ENCODE measurements around the gene SLC35D3.
"Not testable (repeated sequence)": the region's sequence is repeated elsewhere in the genome, so short reads cannot be mapped to it uniquely, and the experiment has no call there.

The SLC35D3 gene

GRCh38 chr6:136949957-136950356, 27.9 kb downstream of the SLC35D3 start:
- WGBS, 2 experiments: 89 to 92% methylated on average over 3 of the region's 3 CpGs
- not testable (repeated sequence) for H3K27me3 ChIP-seq (ENCODE audit: control insufficient read depth, insufficient read depth, low read length, poor library complexity, severe bottlenecking); H3K4me3 ChIP-seq (ENCODE audit: insufficient read depth, low read depth, low read length); H3K27ac ChIP-seq (ENCODE audit: insufficient read depth, low read depth, low read length, poor library complexity, severe bottlenecking); H3K9me3 ChIP-seq (ENCODE audit: control insufficient read depth, low read length); H3K36me3 ChIP-seq (ENCODE audit: control insufficient read depth, insufficient read depth, low read length); H3K4me1 ChIP-seq (ENCODE audit: control insufficient read depth, insufficient read depth, low read length)

GRCh38 chr6:136950436-136951126, 28.5 kb downstream of the SLC35D3 start:
- Histone ChIP-seq H3K36me3 (ENCODE audit: control insufficient read depth, insufficient read depth, low read length) (no peaks in the 10 kb centered on the region), H3K9me3 (ENCODE audit: control insufficient read depth, low read length) (no peaks in the 10 kb centered on the region), H3K27me3 (ENCODE audit: control insufficient read depth, insufficient read depth, low read length, poor library complexity, severe bottlenecking) (no peaks in the 10 kb centered on the region), H3K4me3 (ENCODE audit: insufficient read depth, low read depth, low read length) (no peak overlapping the region), H3K27ac (ENCODE audit: insufficient read depth, low read depth, low read length, poor library complexity, severe bottlenecking) (no peak overlapping the region), H3K4me1 (ENCODE audit: control insufficient read depth, insufficient read depth, low read length) (peaks cover 5% of the 10 kb centered on the region)
- 89 to 96% methylated on average over 4 of the region's 4 CpGs for WGBS, 2 experiments

GRCh38 chr6:136952714-136953260, 30.7 kb downstream of the SLC35D3 start:
- Histone ChIP-seq H3K36me3 (ENCODE audit: control insufficient read depth, insufficient read depth, low read length) (no peaks in the 10 kb centered on the region), H3K9me3 (ENCODE audit: control insufficient read depth, low read length) (no peaks in the 10 kb centered on the region), H3K4me3 (ENCODE audit: insufficient read depth, low read depth, low read length) (no peak overlapping the region), H3K4me1 (ENCODE audit: control insufficient read depth, insufficient read depth, low read length) (no peaks in the 10 kb centered on the region), H3K27me3 (ENCODE audit: control insufficient read depth, insufficient read depth, low read length, poor library complexity, severe bottlenecking) (no peaks in the 10 kb centered on the region), H3K27ac (ENCODE audit: insufficient read depth, low read depth, low read length, poor library complexity, severe bottlenecking) (no peak overlapping the region)
- WGBS, 2 experiments: 80 to 82% methylated on average over 5 to 7 of the region's 7 CpGs

- Histone ChIP-seq H3K27ac (ENCODE audit: insufficient read depth, low read depth, low read length, poor library complexity, severe bottlenecking) (no peak overlapping the region), H3K36me3 (ENCODE audit: control insufficient read depth, insufficient read depth, low read length) (no peaks in the 10 kb centered on the region), H3K4me3 (ENCODE audit: insufficient read depth, low read depth, low read length) (no peak overlapping the region), H3K9me3 (ENCODE audit: control insufficient read depth, low read length) (no peaks in the 10 kb centered on the region), H3K4me1 (ENCODE audit: control insufficient read depth, insufficient read depth, low read length) (peaks cover 4% of the 10 kb centered on the region), H3K27me3 (ENCODE audit: control insufficient read depth, insufficient read depth, low read length, poor library complexity, severe bottlenecking) (no peaks in the 10 kb centered on the region)
- 86% methylated on average over 3 of the region's 3 CpGs for WGBS, 2 experiments
Observed at GRCh38 chr6:136955123-136955522, 33.0 kb downstream of the SLC35D3 start.

- Histone ChIP-seq H3K27me3 (ENCODE audit: control insufficient read depth, insufficient read depth, low read length, poor library complexity, severe bottlenecking) (no peaks in the 10 kb centered on the region), H3K27ac (ENCODE audit: insufficient read depth, low read depth, low read length, poor library complexity, severe bottlenecking) (no peak overlapping the region), H3K4me1 (ENCODE audit: control insufficient read depth, insufficient read depth, low read length) (peaks cover 4% of the 10 kb centered on the region), H3K36me3 (ENCODE audit: control insufficient read depth, insufficient read depth, low read length) (no peaks in the 10 kb centered on the region), H3K9me3 (ENCODE audit: control insufficient read depth, low read length) (no peaks in the 10 kb centered on the region), H3K4me3 (ENCODE audit: insufficient read depth, low read depth, low read length) (no peak overlapping the region)
- 27 to 31% methylated on average over 12 to 13 of the region's 14 CpGs for WGBS, 2 experiments
Observed at GRCh38 chr6:136956590-136957544, 34.8 kb downstream of the SLC35D3 start.

- Histone ChIP-seq H3K9me3 (ENCODE audit: control insufficient read depth, low read length) (no peaks in the 10 kb centered on the region), H3K36me3 (ENCODE audit: control insufficient read depth, insufficient read depth, low read length) (no peaks in the 10 kb centered on the region), H3K27ac (ENCODE audit: insufficient read depth, low read depth, low read length, poor library complexity, severe bottlenecking) (no peak overlapping the region), H3K4me1 (ENCODE audit: control insufficient read depth, insufficient read depth, low read length) (peaks cover 4% of the 10 kb centered on the region), H3K4me3 (ENCODE audit: insufficient read depth, low read depth, low read length) (no peak overlapping the region), H3K27me3 (ENCODE audit: control insufficient read depth, insufficient read depth, low read length, poor library complexity, severe bottlenecking) (no peaks in the 10 kb centered on the region)
- 79 to 83% methylated on average over 5 of the region's 5 CpGs for WGBS, 2 experiments
Observed at GRCh38 chr6:136958168-136958567, 36.1 kb downstream of the SLC35D3 start.

GRCh38 chr6:136959471-136959891, 37.4 kb downstream of the SLC35D3 start:
- no peaks in the 10 kb centered on the region for H3K27me3 ChIP-seq (ENCODE audit: control insufficient read depth, insufficient read depth, low read length, poor library complexity, severe bottlenecking)
- no peak overlapping the region for H3K27ac ChIP-seq (ENCODE audit: insufficient read depth, low read depth, low read length, poor library complexity, severe bottlenecking)
- 70% methylated on average over 14 of the region's 14 CpGs for WGBS, 2 experiments

GRCh38 chr6:136959935-136960334, 37.8 kb downstream of the SLC35D3 start:
- not testable (repeated sequence) for H3K4me1 ChIP-seq (ENCODE audit: control insufficient read depth, insufficient read depth, low read length); H3K4me3 ChIP-seq (ENCODE audit: insufficient read depth, low read depth, low read length); H3K9me3 ChIP-seq (ENCODE audit: control insufficient read depth, low read length); H3K27ac ChIP-seq (ENCODE audit: insufficient read depth, low read depth, low read length, poor library complexity, severe bottlenecking); H3K27me3 ChIP-seq (ENCODE audit: control insufficient read depth, insufficient read depth, low read length, poor library complexity, severe bottlenecking); H3K36me3 ChIP-seq (ENCODE audit: control insufficient read depth, insufficient read depth, low read length)
- 87 to 88% methylated on average over 6 of the region's 6 CpGs for WGBS, 2 experiments

More at GRCh38 chr6:136959471-136959891, 37.4 kb downstream of the SLC35D3 start:
- Histone ChIP-seq H3K9me3 (ENCODE audit: control insufficient read depth, low read length) (no peaks in the 10 kb centered on the region), H3K4me3 (ENCODE audit: insufficient read depth, low read depth, low read length) (no peak overlapping the region), H3K4me1 (ENCODE audit: control insufficient read depth, insufficient read depth, low read length) (peaks cover 4% of the 10 kb centered on the region), H3K36me3 (ENCODE audit: control insufficient read depth, insufficient read depth, low read length) (no peaks in the 10 kb centered on the region)

GRCh38 chr6:136960781-136961180, 38.7 kb downstream of the SLC35D3 start:
- Histone ChIP-seq H3K27me3 (ENCODE audit: control insufficient read depth, insufficient read depth, low read length, poor library complexity, severe bottlenecking) (no peaks in the 10 kb centered on the region), H3K27ac (ENCODE audit: insufficient read depth, low read depth, low read length, poor library complexity, severe bottlenecking) (no peak overlapping the region), H3K36me3 (ENCODE audit: control insufficient read depth, insufficient read depth, low read length) (no peaks in the 10 kb centered on the region), H3K9me3 (ENCODE audit: control insufficient read depth, low read length) (no peaks in the 10 kb centered on the region), H3K4me1 (ENCODE audit: control insufficient read depth, insufficient read depth, low read length) (peaks cover 4% of the 10 kb centered on the region), H3K4me3 (ENCODE audit: insufficient read depth, low read depth, low read length) (no peak overlapping the region)
- WGBS, 2 experiments: 95 to 96% methylated on average over 2 of the region's 3 CpGs

- Histone ChIP-seq H3K27me3 (ENCODE audit: control insufficient read depth, insufficient read depth, low read length, poor library complexity, severe bottlenecking) (no peaks in the 10 kb centered on the region), H3K4me3 (ENCODE audit: insufficient read depth, low read depth, low read length) (no peak overlapping the region), H3K4me1 (ENCODE audit: control insufficient read depth, insufficient read depth, low read length) (peaks cover 4% of the 10 kb centered on the region), H3K27ac (ENCODE audit: insufficient read depth, low read depth, low read length, poor library complexity, severe bottlenecking) (no peak overlapping the region), H3K9me3 (ENCODE audit: control insufficient read depth, low read length) (no peaks in the 10 kb centered on the region), H3K36me3 (ENCODE audit: control insufficient read depth, insufficient read depth, low read length) (no peaks in the 10 kb centered on the region)
- WGBS, 2 experiments: 93% methylated on average over 4 to 5 of the region's 5 CpGs
Observed at GRCh38 chr6:136961848-136962247, 39.7 kb downstream of the SLC35D3 start.

Data from ectodermal cell (in vitro differentiated cells).